ENCODE results near the gene PAMR1. TPM values are rescaled to one million over a fixed set of nuclear protein-coding genes. Genes with fewer than 3 reads are reported as not detected.

PAMR1 gene
- total RNA-seq, 1 donor from 2014 or later, result 12.9 TPM

DNA sequence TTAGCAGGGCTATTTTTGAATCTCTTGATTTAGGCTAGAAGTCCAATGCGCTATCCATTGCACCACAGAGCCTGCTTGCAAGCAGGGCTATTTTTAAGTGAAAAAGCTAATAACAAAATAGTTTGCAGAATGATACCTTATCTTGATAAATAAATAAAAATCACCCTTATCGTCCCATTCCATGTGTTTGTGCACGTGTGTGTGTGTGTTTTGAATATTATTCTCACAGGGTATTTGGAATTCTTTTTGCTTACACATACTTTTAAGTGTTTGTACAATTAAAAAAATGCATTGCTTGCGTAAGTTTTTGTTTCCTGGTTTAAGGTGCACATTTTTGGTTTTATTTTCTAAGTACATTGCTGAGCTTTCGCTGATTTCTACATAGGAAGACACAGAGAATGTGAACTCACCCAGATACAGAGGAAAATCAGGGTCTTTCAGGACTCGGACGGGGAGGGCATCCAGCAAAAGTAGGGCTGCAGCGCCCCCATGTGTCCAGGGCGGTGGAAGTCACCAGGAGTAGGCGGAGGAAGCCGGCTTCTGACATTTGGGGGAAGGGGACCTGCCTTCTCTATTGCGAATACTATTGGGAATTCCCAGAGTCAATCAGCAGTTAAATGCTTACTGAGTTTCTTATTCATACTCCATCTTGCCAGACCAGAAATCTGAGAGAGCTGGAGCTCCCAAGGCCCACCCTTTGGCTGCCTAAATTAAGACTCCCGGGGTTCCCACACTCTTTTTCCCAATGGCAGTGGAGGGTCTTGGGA is 133.3 kb downstream of the PAMR1 start:
- no peak overlapping the region for H3K27ac ChIP-seq (replicated peaks)
- intact Hi-C loops (cut with micrococcal nuclease), result loop anchor here (10.0 kb wide), 2 partner anchors 807 to 877 kb away; partner anchors contain the start of gene ELF5

GRCh38 chr11:35390737-35391682 is 134.4 kb downstream of the PAMR1 start:
- intact Hi-C loops (cut with micrococcal nuclease), result loop anchor here (10.0 kb wide), 2 partner anchors 806 to 876 kb away; partner anchors contain the start of gene ELF5
- no peaks in the 10 kb centered on the region for H3K9me3 ChIP-seq (replicated peaks)
- TF ChIP-seq CTCF (IDR thresholded peaks at IDR 0.05; ENCODE audit: borderline replicate concordance), result no peak
- peaks cover 7% of the 10 kb centered on the region for H3K27me3 ChIP-seq (ENCODE audit: low read depth)
- no peak for DNase-seq
- no peak overlapping the region for H3K4me3 ChIP-seq
- peaks cover 9% of the 10 kb centered on the region for H3K4me1 ChIP-seq
- H3K36me3 ChIP-seq, result no peaks in the 10 kb centered on the region
- H3K27ac ChIP-seq (replicated peaks), result no peak overlapping the region

More for the DNA sequence above, 133.3 kb downstream of the PAMR1 start:
- no peaks in the 10 kb centered on the region for H3K9me3 ChIP-seq (replicated peaks)
- peaks cover 9% of the 10 kb centered on the region for H3K4me1 ChIP-seq
- TF ChIP-seq CTCF (IDR thresholded peaks at IDR 0.05; ENCODE audit: borderline replicate concordance), result peak; percentile 91
- no peak overlapping the region for H3K4me3 ChIP-seq
- peaks cover 7% of the 10 kb centered on the region for H3K27me3 ChIP-seq (ENCODE audit: low read depth)
- DNase-seq, result peak; percentile 75
- no peaks in the 10 kb centered on the region for H3K36me3 ChIP-seq

DNA sequence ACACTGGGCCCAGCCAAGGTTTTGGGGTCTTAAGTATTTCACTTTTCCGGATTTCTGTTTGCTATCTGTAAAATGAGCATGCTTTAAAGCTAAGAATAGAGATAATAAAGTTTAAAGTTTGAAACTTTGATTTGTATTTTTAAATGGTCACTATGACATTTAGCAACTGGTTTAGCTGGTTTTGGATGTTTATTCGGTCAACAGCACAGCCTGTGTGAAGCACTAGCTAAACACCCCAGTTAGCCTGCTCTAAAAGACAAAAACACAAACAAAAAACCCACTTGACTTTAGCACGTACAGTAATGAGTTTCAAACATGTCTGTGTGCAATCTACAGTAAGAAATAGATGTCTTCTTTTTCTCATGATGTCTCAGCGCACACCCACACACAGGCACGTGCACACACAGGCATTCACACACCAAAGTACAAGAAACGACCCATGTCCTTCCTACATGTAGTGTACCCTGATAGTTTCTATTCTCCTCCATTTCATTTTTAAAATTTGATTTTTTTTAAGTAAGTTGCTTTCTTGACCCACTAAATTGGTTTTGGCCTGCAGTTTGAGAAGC is 135.4 kb downstream of the PAMR1 start:
- Histone ChIP-seq H3K27ac (replicated peaks) (no peak overlapping the region), H3K4me3 (no peak overlapping the region), H3K36me3 (no peaks in the 10 kb centered on the region), H3K27me3 (ENCODE audit: low read depth) (peaks cover 7% of the 10 kb centered on the region), H3K4me1 (peaks cover 9% of the 10 kb centered on the region), H3K9me3 (replicated peaks) (no peaks in the 10 kb centered on the region)
- intact Hi-C loops (cut with micrococcal nuclease), result loop anchor here (5.0 to 10.0 kb wide), 5 partner anchors 125 to 875 kb away; partner anchors contain the start of gene ELF5
- TF ChIP-seq CTCF (IDR thresholded peaks at IDR 0.05; ENCODE audit: borderline replicate concordance), result no peak
- DNase-seq, result no peak

- Histone ChIP-seq H3K9me3 (replicated peaks) (no peaks in the 10 kb centered on the region), H3K4me3 (no peak overlapping the region), H3K27me3 (ENCODE audit: low read depth) (peaks cover 7% of the 10 kb centered on the region), H3K27ac (replicated peaks) (no peak overlapping the region), H3K4me1 (peaks cover 9% of the 10 kb centered on the region), H3K36me3 (no peaks in the 10 kb centered on the region)
- DNase-seq, result no peak
- intact Hi-C loops (cut with micrococcal nuclease), result loop anchor here (5.0 to 10.0 kb wide), 3 partner anchors 124 to 462 kb away; no protein-coding TSS in a partner anchor
- TF ChIP-seq CTCF (IDR thresholded peaks at IDR 0.05; ENCODE audit: borderline replicate concordance), result no peak
Observed at GRCh38 chr11:35389112-35389511, 136.3 kb downstream of the PAMR1 start.

GRCh38 chr11:35388061-35388460 is 137.4 kb downstream of the PAMR1 start:
- H3K27me3 ChIP-seq (ENCODE audit: low read depth), result peaks cover 7% of the 10 kb centered on the region
- intact Hi-C loops (cut with micrococcal nuclease), result loop anchor here (5.0 to 10.0 kb wide), 3 partner anchors 123 to 461 kb away; no protein-coding TSS in a partner anchor

More at GRCh38 chr11:35388061-35388460, 137.4 kb downstream of the PAMR1 start:
- H3K36me3 ChIP-seq, result no peaks in the 10 kb centered on the region
- H3K4me3 ChIP-seq, result no peak overlapping the region
- TF ChIP-seq CTCF (IDR thresholded peaks at IDR 0.05; ENCODE audit: borderline replicate concordance), result no peak
- no peak for DNase-seq
- no peaks in the 10 kb centered on the region for H3K9me3 ChIP-seq (replicated peaks)
- peaks cover 9% of the 10 kb centered on the region for H3K4me1 ChIP-seq
- H3K27ac ChIP-seq (replicated peaks), result no peak overlapping the region

Measured in left ventricle myocardium inferior (tissue), 1 donor.